Measurements from ENCODE around the gene DGKB.

Gene DGKB

DNA sequence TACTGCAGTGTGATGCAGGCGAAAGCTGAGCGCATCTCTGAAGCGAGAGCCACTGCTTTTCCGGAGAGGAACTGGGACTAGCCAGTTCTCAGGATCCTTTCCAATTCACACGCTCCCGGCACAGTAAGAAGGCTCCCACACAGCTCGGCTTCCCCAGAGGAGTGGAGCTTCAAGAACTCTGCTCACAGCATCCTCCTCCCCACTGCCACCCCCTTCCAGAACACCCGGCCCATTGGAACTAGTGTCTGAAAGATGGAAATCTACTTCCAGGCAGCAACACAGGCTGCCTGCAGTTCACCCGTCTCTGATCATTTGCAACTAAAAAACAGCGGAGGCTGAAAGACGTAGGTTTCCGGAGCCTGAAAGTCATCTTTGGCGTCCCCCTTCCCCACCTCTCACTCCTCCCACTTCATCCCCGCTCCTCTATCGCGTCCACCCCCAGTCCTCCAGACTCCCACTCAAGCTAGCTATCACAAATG, at the start of gene DGKB:
Gene DGKB, minus strand, starts transcription at position 163 of the 479 bp plus-strand sequence.
- TF ChIP-seq TEAD4 (IDR thresholded peaks at IDR 0.05) (no peak), YY1 (IDR thresholded peaks at IDR 0.05; ENCODE audit: low read depth) (no peak), EGR1 (IDR thresholded peaks at IDR 0.05) (no peak), NFIC (IDR thresholded peaks at IDR 0.05) (no peak), TCF12 (IDR thresholded peaks at IDR 0.05; ENCODE audit: low read depth) (no peak), TAF1 (IDR thresholded peaks at IDR 0.05; ENCODE audit: low read depth) (no peak), ZBTB7A (IDR thresholded peaks at IDR 0.05; ENCODE audit: low read depth) (no peak), CEBPB (IDR thresholded peaks at IDR 0.05) (no peak), CREB1 (IDR thresholded peaks at IDR 0.05; ENCODE audit: low read depth) (no peak), RAD21 (IDR thresholded peaks at IDR 0.05; ENCODE audit: low read depth) (no peak), FOXM1 (IDR thresholded peaks at IDR 0.05; ENCODE audit: borderline replicate concordance, low read depth) (no peak), EP300 (IDR thresholded peaks at IDR 0.05; ENCODE audit: borderline replicate concordance) (no peak)
- TF ChIP-seq, protein P1, sequence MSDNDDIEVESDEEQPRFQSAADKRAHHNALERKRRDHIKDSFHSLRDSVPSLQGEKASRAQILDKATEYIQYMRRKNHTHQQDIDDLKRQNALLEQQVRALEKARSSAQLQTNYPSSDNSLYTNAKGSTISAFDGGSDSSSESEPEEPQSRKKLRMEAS (IDR thresholded peaks at IDR 0.05), result no peak
- TF ChIP-seq, protein P2, sequence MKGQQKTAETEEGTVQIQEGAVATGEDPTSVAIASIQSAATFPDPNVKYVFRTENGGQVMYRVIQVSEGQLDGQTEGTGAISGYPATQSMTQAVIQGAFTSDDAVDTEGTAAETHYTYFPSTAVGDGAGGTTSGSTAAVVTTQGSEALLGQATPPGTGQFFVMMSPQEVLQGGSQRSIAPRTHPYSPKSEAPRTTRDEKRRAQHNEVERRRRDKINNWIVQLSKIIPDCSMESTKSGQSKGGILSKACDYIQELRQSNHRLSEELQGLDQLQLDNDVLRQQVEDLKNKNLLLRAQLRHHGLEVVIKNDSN (IDR thresholded peaks at IDR 0.05), result no peak
- TF ChIP-seq, protein P3, sequence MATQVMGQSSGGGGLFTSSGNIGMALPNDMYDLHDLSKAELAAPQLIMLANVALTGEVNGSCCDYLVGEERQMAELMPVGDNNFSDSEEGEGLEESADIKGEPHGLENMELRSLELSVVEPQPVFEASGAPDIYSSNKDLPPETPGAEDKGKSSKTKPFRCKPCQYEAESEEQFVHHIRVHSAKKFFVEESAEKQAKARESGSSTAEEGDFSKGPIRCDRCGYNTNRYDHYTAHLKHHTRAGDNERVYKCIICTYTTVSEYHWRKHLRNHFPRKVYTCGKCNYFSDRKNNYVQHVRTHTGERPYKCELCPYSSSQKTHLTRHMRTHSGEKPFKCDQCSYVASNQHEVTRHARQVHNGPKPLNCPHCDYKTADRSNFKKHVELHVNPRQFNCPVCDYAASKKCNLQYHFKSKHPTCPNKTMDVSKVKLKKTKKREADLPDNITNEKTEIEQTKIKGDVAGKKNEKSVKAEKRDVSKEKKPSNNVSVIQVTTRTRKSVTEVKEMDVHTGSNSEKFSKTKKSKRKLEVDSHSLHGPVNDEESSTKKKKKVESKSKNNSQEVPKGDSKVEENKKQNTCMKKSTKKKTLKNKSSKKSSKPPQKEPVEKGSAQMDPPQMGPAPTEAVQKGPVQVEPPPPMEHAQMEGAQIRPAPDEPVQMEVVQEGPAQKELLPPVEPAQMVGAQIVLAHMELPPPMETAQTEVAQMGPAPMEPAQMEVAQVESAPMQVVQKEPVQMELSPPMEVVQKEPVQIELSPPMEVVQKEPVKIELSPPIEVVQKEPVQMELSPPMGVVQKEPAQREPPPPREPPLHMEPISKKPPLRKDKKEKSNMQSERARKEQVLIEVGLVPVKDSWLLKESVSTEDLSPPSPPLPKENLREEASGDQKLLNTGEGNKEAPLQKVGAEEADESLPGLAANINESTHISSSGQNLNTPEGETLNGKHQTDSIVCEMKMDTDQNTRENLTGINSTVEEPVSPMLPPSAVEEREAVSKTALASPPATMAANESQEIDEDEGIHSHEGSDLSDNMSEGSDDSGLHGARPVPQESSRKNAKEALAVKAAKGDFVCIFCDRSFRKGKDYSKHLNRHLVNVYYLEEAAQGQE (IDR thresholded peaks at IDR 0.05; ENCODE audit: low read depth), result no peak

DNA sequence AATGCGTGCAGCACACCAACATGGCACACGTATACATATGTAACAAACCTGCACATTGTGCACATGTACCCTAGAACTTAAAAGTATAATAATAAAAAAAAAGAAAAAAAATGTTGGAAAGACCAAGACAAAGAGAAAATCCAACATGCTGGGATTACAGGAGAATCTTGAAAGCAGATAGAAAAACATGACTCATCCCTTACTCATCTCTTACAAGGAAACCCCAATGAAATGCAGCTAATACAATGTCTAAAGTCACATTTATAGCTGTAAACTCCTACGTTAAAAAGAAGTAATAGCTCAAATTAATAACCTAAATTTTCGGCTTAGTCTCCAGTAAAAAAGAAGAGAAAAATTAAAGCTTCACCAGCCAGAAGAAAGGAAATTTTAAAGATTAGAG, 47.5 kb upstream of the DGKB start:
- no peak for TF ChIP-seq YY1 (IDR thresholded peaks at IDR 0.05; ENCODE audit: low read depth)
- TF ChIP-seq EP300 (IDR thresholded peaks at IDR 0.05; ENCODE audit: borderline replicate concordance), result no peak
- TF ChIP-seq CREB1 (IDR thresholded peaks at IDR 0.05; ENCODE audit: low read depth), result no peak
- no peak for TF ChIP-seq TEAD4 (IDR thresholded peaks at IDR 0.05)
- TF ChIP-seq FOXM1 (IDR thresholded peaks at IDR 0.05; ENCODE audit: borderline replicate concordance, low read depth), result no peak
- no peak for TF ChIP-seq EGR1 (IDR thresholded peaks at IDR 0.05)
- no peak for TF ChIP-seq ZBTB7A (IDR thresholded peaks at IDR 0.05; ENCODE audit: low read depth)
- TF ChIP-seq, protein P3 (IDR thresholded peaks at IDR 0.05; ENCODE audit: low read depth), result no peak
- TF ChIP-seq, protein P1 (IDR thresholded peaks at IDR 0.05), result no peak
- no peak for TF ChIP-seq NFIC (IDR thresholded peaks at IDR 0.05)
- no peak for TF ChIP-seq TAF1 (IDR thresholded peaks at IDR 0.05; ENCODE audit: low read depth)
- no peak for TF ChIP-seq RAD21 (IDR thresholded peaks at IDR 0.05; ENCODE audit: low read depth)
- TF ChIP-seq, protein P2 (IDR thresholded peaks at IDR 0.05), result no peak
- no peak for TF ChIP-seq CEBPB (IDR thresholded peaks at IDR 0.05)
- TF ChIP-seq TCF12 (IDR thresholded peaks at IDR 0.05; ENCODE audit: low read depth), result no peak

DNA sequence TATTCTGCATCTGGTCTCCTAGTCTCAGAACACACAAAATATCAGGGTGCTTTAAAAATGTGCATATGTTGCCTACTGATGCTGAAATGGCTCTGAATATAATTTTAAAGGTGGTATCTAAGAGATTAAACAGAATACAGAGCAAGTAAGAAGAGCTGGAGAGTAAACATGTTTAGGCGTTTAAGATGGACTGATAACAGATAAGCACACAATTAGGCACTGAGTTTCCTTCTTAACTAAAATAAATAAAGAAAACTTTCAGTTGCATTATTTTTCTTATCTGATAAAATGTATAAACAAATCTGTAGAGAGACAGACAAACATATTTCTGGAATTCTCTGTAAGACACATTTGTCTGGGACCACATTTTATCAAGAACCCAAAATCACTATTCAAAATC, 35.6 kb upstream of the DGKB start:
- TF ChIP-seq TAF1 (IDR thresholded peaks at IDR 0.05; ENCODE audit: low read depth) (no peak), EP300 (IDR thresholded peaks at IDR 0.05; ENCODE audit: borderline replicate concordance) (no peak)

DNA sequence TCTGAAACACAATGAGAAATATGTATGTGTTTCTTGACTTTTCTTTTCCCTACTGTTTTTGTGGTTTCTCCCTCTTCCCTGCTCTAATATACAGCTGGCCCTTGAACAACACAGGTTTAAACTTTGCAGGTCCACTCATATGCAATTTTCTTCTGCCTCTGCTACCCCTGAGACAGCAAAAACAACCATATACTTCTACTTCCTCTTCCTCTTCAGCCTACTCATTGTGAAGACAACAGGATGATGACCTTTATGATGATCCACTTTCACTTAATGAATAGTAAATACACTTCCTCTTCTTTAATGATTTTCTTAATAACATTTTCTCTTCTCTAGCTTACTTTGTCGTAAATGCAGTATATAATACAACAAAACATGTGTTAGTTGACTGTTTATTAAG, 35.0 kb upstream of the DGKB start:
- TF ChIP-seq, protein P2 (IDR thresholded peaks at IDR 0.05), result no peak
- TF ChIP-seq TEAD4 (IDR thresholded peaks at IDR 0.05) (no peak), YY1 (IDR thresholded peaks at IDR 0.05; ENCODE audit: low read depth) (no peak), TCF12 (IDR thresholded peaks at IDR 0.05; ENCODE audit: low read depth) (no peak), EP300 (IDR thresholded peaks at IDR 0.05; ENCODE audit: borderline replicate concordance) (no peak), ZBTB7A (IDR thresholded peaks at IDR 0.05; ENCODE audit: low read depth) (no peak)
- TF ChIP-seq, protein P3 (IDR thresholded peaks at IDR 0.05; ENCODE audit: low read depth), result no peak

All from Ishikawa (cell line).